GM18868 (cell line): ENCODE data around the gene PTPRU.

ENCODE experiments used
- ATAC-seq: cut with Tn5 transposase; IDR thresholded peaks from one replicate; pipeline ENCODE4 v1.9.1; 2021; ENCODE audit warnings: mild to moderate bottlenecking, moderate library complexity; ENCODE audit not compliant: unreplicated experiment

Gene PTPRU

DNA sequence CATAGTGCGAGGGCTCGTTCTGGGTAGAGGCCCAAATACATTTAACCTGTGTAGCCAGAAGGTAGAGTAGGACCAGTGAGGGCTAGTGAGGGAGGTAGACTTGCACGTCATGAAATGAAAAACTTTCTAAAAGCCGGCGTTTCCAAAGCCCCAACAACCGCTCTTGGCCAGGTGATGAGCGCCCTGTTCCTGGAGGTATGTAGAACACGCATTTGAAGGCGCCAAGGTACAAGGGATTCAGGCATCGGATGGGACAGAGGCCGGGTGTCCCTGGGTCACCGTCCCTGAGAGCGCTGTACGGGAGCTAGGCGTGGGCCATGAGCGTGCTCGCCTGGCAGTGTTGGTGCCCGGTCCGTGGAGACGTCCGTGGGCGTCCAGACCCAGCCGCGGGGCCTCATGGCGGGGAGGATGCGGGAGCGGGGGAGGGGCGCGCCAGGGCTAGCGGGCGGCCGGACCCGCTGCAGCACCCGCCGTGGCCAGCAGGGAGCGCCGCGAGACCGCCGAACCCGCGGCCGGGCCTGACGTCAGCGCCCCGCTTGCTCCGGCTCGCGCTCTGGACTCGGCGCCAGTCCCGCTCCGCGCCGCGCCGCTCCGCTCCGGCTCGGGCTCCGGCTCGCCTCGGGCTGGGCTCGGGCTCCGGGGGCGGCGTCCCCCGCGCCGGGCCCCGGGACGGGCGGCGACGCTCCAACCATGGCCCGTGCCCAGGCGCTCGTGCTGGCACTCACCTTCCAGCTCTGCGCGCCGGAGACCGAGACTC, at the start of gene PTPRU:
PTPRU (plus strand) TSS at position 568 of the 757 bp plus-strand sequence; CDS start at position 691, 123 bp downstream.
- ATAC-seq, result peak; percentile 74

DNA sequence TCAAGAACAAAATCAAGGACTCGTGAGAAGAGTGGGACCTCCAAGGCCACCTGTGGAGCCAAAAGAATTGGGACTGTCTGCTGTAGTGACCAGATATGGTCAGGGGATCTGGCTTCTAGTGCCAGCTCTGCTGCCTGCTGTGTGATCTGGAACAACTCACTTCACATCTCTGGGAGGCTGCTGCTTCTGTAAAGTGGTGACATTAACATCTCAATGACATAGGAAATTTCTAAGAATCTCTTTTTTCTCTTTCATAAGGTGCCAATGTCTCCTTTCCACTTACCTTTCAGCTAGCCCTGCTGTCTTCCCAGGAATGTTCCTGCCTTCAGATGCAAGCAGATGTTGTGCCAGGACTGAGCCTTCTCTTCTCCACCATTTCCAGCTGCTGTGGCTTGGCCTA, 49.6 kb upstream of the PTPRU start:
- no peak for ATAC-seq

DNA sequence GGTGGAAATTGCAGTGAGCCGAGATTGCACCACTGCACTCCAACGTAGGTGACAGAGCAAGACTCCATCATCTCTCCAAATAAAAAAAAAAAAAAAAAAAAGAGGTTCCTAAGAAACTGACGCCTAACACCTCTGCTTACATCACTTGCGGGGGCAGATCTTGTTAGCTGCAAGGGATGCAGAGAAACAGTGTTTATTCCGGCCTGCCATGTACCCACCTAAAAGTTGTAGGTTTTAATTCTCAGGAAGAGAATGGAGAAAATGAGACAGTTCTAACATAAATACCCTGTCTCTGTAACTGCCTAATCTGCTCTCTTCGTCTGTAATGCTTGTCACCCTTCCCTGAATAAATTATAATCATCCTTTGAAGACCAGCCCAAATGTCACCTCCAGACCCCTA, 45.6 kb upstream of the PTPRU start:
- no peak for ATAC-seq

DNA sequence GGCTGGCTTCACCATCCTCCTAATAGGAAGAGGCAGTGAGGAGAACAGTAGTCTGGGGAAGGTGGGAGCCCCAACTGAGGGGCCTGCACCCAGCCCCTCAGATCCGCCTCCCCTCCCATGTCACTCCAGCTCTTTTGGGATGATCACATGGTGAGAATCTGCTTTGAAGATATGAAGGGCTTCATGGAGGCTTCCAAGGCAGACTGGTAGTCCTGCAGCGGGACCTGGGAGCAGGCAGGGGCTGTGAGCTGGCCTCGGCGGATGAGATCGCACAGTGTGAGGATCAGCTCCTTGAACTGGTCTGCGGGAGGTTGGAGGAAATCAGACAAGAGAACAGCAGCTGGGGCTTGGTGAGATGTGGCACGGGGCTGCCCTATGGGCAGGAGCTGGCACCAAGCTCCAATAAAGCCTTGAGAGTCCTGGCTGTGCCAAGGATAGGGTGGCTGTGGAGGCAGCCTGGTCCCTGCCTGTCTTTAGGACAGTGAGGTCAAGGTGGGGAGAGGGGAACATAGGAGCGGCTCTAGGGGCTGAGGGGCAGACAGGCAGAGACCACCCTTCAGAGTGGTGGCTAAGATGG, 42.4 kb upstream of the PTPRU start:
- ATAC-seq, result no peak

DNA sequence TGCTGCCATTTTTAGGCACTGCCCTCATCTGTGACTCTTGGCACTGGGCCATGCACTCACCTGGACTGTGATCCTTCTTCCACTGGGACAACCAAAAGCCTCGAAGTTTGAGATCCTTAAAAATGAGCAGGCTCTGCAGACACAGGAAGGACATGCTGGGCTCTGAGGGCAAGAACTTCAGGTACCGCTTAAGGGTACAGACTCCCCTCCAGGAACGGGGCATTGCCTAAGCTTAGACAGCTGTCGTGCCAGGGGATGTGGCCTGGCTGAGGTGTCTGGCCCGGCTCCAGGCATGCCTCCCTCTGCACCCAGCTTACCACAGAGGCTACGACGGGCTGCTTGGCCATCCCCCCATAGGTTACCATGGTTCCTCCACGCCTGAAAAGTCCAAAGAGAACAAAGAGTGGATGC, 40.4 kb upstream of the PTPRU start:
- ATAC-seq, result no peak

DNA sequence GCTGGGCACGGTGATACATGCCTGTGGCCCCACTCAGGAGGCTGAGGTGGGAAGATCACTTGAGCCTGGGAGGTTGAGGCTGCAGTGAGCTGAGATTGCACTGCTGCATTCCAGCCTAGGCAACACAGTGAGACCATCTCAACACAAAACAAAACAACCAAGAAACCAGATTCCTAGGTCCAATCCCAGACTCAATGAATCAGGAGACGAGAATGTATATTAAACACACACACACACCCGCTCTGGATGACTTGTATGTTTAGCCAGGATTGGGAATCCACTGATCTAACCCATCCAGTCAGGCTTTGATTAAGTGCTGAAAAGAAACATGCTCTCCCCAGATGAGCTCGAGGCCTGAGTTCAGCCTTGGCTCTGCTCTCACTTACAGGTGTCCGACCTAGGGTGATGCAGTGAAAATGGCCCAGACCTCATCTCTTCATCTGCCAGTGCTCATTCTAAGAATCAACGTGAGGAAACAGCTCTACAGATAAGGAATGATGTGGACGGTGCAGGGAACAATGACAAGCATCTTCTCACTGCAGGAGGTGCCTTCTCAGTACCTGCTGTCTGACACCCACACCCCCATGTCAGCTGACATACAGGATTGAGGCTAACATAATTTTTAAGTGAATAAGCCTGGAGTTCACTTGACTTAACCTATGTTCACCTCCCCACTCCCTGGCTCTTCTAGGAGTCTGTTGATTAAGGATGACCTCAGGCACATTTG, 39.3 kb upstream of the PTPRU start:
- no peak for ATAC-seq

DNA sequence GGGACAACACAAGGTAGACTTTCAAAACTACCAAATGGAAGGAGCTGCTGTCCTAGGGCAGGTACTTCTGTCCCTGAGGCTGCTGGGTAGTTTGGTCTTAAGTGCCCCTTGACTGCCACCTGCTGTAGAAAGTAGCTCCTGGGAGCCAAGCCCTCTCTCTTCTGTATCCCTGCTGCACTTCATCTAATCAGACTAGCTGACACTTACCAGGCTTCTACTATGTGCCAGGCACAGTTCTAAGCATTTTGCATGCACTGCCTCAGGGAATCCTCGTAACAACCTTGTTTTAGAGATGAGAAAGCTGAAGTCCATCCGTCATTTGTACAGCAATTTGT, 38.8 kb upstream of the PTPRU start:
- ATAC-seq, result no peak

DNA sequence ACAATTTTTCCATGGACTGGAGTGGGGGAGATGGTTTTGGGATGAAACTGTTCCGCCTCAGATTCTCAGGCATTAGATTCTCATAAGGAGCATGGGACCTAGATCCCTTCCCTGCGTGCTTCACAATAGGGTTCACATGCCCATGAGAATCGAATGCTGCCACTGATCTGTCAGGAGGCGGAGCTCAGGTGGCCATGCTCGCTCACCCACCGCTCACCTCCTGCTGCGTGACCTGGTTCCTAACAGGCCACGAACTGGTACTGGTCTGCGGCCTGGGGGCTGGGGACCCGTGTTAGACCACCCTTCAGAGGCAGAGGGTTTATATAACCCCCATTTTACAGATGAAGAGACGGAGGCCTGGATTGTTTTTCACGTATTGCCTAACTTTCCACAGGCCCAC, 38.3 kb upstream of the PTPRU start:
- ATAC-seq, result no peak

DNA sequence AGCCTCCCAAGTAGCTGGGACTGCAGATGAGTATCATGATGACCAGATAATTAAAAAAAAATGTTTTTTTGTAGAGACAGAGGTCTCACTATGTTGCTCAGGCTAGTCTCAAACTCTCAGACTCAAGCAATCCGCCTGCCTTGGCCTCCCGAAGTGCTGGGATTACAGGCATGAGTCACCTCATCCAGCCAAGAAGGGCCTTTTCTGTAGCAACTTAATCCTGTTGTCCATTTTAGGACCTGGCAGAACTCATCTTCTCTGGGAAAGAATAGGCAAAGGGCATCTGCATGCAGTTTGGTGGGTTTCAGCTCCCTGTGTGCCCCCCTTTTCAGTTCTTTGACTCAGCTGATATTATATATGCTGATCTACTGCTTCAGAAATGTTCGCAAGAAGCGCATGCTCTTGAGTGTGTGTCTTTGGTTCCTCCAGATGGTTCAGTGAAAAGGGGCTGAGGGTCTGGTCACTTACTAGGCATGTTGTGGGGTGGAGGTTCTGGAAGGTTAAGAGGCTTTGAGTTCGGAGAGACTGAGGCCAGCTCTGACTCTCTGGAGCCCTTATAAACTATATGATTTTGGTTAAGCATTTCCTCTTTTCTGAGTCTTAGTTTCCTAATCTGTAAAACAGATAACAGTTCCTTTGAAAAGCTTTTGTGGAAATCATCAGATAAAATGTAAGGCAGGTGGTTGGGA, 35.3 kb upstream of the PTPRU start:
- no peak for ATAC-seq

DNA sequence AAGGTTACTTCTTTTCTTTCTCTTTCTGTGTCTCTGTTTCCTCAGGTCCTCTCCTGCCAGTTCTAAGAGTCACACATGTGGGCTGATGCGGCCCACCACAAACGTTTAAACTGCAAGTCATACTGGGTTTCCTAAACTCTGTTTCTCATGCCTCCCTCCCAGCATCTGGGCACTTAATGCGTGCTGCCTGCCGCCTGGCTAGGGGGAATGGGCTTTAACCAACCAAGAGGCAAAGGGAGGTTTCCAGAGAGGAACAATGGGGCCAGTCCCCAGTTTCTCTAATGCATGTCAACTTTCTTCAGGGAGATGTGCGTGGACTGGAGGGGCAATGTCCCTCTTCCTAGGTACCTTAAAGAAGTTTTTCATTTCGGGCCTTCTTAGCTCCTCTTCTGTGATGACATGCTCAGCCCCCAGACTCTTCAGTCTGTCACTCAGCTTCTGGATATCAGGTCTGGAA, 34.7 kb upstream of the PTPRU start:
- ATAC-seq, result no peak

DNA sequence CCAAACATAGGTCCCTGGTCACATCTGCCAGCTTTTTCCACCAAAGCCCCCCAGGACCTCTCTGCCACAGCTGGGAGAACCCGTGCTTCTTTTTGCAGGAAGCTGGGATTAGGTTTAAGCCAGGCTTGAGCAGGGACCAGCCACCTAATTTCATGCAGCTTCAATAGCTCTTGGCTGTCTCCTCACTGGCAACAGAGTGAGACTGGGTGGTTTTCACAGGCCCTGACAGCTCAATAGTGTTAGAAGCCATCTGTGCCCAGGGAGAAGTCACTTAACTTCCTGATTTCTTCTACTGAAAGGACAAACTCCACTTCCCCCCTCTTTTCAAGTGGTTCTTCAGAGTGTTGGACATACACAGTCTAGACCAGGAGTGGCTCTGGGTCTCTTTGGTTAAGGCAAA, 34.3 kb upstream of the PTPRU start:
- ATAC-seq, result no peak

DNA sequence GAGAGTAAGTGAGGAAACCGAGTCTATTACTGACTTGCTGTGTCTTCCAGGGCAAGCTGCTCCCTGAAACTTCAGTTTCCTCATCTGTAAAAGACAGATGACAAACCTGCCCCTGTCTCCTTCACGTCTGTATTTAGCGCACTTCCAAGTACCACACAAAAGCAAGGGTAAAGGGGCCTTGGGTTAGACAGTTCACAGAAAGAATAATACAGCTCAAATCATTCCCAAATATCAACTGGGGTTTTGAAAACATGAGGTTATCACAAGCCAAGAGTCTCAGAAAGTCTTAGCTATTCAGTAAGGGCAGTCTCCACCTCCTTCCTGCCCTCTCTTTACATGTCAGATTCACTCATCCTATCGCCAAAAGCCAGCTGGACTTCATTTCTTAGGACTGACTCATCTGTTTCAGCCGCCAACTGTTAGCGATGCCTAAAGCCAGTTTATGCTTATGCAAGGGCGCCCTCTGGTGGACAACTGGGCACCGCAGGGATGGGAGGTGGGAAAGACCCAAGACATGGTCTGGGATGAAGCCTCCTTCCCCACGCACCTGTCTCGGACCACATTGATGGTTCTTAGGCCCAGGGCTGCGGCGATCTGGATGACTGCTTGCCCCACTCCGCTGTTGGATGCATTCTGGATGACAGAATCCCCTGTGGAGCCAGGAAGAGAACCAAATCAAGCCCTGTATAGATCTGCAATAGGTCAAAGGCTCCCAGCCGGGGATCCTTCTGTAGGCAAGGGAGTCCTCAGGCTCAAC, 33.6 kb upstream of the PTPRU start:
- peak; percentile 48 for ATAC-seq

DNA sequence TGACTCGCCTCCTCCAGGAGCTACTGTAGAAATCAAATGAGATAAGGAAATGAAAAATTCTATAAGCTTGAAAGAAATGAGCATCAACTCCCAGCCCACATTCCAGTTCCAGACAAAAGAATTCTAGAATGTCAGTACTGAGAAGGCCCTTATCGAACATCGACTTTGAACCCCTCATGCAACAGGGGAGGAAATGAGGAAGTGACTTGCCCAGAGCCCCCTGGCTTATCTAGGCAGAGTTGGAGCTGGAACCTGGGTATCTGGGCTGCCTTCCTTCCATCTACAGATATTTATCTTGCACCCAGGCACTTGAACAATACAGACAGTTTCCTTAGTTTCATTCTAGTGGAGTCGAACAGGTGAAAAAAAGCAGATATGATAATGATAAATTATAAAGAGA, 27.9 kb upstream of the PTPRU start:
- no peak for ATAC-seq

DNA sequence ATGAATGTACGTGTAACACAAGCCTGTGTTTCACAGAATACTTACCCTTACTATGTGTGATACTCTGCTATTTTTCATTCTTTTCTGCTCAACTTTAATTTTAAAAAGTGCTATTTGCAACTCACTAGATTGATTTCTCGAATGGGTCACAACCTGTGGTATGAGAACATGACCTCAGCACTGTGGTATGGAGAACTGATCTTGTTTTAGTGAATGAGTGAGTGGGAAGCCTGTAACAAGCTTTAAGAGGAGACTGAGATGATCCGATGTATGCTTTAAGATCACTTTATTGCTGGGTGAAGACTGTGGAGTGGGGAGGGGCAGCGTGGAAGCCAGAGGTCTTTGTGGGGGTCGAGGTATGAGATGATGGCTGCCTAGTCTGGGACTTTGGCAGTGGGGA, 27.1 kb upstream of the PTPRU start:
- no peak for ATAC-seq

DNA sequence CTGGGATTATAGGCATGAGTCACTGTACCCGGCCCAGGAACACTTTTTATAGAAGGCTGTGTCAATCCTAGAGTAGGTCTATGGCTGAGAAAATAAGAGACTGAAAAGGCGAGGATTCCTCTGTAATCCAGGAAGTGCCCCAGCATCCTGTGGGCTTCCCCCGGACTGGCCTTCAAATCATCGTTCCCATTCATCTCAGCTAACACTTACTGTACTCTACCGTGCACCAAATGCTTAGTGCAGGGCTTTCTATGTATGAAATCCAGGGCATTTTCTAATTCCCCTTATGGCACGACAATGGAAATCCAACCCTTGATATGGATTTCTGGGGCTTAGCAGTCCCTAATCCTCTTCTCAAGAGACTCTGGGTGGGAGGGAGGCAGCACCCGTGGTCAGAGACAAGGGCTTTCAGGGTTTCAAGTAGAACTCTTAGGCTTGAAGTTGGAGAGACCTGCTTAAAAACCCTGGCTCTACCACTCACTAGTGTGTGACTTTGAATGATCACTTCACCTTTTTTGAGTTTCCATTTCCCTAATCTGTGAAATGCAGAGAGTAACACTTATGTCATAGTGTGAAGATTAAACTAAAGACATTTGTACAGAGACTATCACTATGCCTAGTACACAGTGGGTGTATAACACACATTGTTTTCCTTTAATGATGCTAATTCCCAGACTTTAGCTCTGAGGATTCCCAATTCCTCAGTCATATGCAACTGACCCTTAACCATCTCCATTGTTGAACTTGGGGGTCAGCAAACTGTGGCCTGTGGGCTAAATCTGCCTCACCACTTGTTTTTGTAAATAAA, 25.8 kb upstream of the PTPRU start:
- peak; percentile 51 for ATAC-seq

DNA sequence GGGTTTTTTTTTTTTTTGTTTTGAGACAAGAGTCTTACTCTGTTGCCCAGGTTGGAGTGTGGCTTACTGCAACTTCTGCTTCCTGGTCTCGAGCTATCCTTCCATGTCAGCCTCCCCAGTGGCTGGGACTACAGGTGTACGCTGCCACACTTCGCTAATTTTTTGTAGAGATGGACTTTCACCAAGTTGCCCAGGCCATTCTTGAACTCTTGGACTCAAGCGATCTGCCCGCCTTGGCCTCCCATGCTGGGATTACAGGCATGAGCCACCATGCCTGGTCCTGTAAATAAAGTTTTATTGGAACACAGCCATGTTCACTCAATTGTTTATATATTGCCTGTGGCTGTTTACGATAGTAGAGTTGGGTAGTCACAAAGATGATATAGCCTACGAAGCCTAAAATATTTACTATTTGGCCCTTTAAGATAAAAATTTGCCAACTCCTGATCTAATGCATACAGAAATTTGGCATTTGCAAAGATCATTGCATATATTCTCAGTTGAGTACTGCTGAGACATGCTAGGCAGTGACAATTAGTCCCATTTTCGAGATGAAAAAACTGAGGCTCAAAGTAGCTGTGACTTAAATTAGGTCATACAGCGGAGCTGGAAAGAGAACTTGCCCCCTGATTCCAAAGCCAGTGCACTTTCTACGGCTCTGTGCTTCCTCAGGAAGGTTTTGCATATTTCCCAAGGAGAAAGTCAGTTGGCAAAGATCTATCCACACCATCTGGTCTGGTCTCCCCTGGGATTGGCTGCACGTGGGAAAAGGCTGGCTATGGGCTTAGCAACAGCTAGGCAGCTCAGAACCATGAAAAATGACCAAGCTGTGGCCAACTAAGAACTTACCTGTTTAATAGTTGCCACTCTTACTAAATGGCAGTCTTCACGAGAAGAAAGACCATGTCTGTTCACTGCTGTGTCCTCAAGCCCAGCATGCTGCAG, 25.0 kb upstream of the PTPRU start:
- ATAC-seq, result no peak

DNA sequence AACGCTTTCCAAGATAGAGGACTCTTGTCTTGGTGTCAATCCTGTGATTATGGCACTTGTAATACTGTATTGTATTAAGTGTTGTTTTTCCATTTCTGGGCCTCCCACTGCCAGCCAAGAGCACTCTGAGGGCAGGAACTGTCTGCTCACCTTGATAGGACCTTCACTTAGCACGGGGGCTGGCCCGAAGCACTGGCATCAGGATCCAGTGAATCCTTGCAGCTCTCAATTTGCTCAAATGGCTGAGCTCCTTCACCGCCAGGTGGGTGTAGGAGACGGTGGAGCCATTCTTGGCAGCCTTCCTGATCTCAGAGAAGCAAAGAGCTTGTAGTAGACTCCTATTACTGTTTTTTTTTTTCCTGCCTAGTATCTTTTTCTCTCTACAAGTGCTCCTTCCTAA, 23.3 kb upstream of the PTPRU start:
- ATAC-seq, result no peak

DNA sequence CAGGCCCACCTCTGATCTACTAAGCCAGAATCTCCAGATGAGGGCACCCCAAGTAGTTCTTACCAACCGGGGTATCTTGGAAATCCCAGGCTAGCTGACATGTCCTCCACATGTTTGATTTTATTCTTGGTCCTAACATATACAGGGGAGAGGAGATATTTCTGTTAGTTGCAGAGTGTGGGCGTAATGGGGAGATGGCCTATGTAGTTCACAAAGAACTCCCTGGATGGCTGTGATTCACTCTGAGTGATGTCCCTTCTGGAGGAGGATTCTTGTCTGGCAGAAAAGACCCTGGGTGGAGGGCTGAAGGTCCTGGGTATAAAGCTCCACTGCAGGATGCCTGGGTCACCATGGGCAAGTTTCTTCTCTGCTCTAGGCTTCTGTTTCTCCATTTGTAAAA, 18.7 kb upstream of the PTPRU start:
- ATAC-seq, result no peak

DNA sequence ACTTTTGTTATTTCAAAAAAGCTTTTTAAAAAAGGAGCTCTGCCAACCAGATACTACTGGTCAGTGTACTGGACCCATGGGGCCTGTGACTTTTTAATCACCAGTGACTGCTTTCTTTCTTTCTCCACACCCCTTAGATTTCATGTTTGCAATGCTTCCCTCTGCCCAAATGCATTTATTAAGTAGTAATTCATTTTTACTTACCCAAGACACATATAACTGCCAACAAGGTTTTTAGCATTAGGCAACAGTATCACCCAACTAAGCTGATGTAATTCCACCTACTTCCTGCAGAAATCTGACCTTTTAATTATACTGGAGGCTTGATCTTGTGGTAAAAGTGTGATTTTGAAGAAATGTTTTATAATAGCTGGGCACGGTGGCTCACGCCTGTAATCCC, 18.1 kb upstream of the PTPRU start:
- ATAC-seq, result no peak
